ENCODE data around the gene TCERG1. TPM values are rescaled to one million over a fixed set of nuclear protein-coding genes. Genes with fewer than 3 reads are reported as not detected.

TCERG1 gene
- total RNA-seq, 4 donors from 2014 or later: 47.0 to 127 (median 58.4) TPM

DNA sequence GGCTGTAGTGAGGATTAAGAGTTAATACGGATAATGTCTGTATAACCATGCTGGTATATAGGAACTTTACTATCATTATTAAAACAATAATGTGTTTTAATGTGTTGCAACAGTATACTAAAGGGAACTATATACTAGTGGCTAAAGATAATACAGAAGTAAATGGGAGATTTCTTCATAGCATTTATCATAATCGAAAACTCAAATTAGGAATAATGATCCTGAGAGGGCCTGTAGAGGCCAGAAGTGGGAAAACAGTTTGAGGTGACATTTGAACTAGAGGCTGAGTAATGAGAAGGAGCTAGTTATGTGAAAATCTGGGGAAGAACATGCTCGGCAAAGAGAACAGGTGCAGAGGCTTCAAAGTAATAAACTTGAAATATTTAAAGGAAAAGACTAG lies 2.9 kb downstream of the TCERG1 start:
- DNase-seq (ENCODE audit: low spot score): no peak
- TF ChIP-seq, protein P1, sequence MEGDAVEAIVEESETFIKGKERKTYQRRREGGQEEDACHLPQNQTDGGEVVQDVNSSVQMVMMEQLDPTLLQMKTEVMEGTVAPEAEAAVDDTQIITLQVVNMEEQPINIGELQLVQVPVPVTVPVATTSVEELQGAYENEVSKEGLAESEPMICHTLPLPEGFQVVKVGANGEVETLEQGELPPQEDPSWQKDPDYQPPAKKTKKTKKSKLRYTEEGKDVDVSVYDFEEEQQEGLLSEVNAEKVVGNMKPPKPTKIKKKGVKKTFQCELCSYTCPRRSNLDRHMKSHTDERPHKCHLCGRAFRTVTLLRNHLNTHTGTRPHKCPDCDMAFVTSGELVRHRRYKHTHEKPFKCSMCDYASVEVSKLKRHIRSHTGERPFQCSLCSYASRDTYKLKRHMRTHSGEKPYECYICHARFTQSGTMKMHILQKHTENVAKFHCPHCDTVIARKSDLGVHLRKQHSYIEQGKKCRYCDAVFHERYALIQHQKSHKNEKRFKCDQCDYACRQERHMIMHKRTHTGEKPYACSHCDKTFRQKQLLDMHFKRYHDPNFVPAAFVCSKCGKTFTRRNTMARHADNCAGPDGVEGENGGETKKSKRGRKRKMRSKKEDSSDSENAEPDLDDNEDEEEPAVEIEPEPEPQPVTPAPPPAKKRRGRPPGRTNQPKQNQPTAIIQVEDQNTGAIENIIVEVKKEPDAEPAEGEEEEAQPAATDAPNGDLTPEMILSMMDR (IDR thresholded peaks at IDR 0.05): no peak
- no peak for ATAC-seq (ENCODE audit: low FRiP score)

DNA sequence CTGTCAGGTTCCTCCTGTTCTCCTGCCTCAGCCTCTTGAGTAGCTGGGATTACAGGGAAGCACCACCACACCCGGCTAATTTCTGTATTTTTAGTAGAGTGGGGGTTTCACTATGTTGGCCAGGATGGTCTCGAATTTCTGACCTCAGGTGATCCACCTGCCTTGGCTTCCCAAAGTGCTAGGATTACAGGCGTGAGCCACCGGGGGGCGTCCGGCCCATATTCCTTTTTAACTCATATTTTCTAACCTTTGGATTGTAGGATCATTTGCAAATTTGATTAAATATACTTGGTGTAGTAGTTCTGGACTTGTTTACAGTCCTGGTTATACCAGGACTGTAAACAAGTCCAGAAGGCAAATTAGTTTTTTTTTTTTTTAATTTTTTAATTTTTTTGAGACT lies 4.3 kb downstream of the TCERG1 start:
- ATAC-seq (ENCODE audit: low FRiP score) (no peak), DNase-seq (ENCODE audit: low spot score) (no peak)
- TF ChIP-seq, protein P1 (IDR thresholded peaks at IDR 0.05): no peak

DNA sequence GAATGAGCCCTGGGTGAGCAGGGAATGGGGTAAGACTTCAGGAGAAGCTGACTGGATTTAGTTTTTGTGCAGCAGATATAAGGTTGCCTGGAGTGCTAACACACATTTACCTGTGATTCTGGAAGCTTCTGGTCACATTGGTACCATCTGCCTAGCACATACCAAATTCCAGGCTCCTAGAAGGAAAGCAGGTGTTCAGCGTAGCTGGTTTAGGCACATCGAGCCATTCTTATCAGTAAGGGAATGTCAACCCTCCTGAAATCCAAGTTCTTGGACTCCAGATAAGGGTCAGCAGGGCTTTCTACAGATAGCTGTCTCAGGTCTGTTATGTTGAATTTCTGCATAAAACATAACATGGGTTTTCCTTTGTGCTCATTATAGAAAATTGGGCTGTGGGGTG lies 10.3 kb downstream of the TCERG1 start:
- ATAC-seq (ENCODE audit: low FRiP score) (no peak), DNase-seq (ENCODE audit: low spot score) (no peak)
- TF ChIP-seq, protein P1 (IDR thresholded peaks at IDR 0.05): no peak

DNA sequence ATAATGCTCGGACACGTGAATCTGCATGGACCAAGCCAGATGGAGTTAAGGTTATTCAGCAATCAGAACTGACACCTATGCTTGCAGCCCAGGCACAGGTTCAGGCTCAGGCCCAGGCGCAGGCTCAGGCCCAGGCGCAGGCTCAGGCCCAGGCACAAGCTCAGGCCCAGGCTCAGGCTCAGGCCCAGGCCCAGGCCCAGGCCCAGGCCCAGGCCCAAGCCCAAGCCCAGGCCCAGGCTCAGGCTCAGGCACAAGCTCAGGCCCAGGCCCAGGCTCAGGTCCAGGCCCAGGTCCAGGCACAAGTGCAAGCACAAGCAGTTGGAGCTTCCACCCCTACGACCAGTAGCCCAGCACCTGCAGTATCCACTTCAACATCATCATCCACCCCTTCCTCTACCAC lies 11.8 kb downstream of the TCERG1 start:
- ATAC-seq (ENCODE audit: low FRiP score): no peak
- no peak for DNase-seq (ENCODE audit: low spot score)
- TF ChIP-seq, protein P1 (IDR thresholded peaks at IDR 0.05): no peak

DNA sequence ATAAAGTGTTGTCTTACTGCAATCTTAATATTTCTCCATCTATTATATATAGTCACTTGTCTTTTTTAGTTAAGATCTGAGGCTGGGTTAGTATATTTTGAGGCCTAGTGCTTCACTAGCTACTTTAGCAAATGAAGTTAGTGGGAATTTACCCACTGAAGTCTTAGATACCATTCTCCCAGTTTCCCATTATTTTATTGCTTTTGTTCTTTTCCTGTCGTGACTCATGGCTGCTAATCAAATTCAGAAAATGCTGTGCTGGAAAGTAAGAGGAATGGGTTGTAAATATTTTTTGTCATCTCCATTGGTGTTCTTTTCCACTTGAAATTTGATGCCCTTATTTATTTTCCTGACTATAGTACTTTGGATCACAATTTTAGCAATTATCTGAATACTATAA lies 14.2 kb downstream of the TCERG1 start:
- TF ChIP-seq, protein P1 (IDR thresholded peaks at IDR 0.05): no peak
- DNase-seq (ENCODE audit: low spot score) (no peak), ATAC-seq (ENCODE audit: low FRiP score) (no peak)

DNA sequence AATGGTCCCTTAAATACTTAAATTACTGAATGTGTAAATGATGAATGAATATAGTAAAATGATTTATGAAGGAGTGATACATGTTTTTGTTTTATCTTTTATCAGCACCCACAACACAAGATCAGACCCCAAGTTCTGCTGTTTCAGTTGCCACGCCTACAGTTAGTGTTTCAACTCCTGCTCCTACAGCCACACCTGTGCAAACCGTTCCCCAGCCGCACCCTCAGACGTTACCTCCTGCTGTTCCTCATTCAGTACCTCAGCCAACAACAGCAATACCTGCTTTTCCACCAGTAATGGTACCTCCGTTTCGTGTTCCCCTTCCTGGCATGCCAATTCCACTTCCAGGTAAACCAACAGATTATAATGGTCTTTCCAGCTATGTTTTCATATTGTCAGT lies 16.3 kb downstream of the TCERG1 start:
- ATAC-seq (ENCODE audit: low FRiP score) (no peak), DNase-seq (ENCODE audit: low spot score) (no peak)
- TF ChIP-seq, protein P1 (IDR thresholded peaks at IDR 0.05): no peak

DNA sequence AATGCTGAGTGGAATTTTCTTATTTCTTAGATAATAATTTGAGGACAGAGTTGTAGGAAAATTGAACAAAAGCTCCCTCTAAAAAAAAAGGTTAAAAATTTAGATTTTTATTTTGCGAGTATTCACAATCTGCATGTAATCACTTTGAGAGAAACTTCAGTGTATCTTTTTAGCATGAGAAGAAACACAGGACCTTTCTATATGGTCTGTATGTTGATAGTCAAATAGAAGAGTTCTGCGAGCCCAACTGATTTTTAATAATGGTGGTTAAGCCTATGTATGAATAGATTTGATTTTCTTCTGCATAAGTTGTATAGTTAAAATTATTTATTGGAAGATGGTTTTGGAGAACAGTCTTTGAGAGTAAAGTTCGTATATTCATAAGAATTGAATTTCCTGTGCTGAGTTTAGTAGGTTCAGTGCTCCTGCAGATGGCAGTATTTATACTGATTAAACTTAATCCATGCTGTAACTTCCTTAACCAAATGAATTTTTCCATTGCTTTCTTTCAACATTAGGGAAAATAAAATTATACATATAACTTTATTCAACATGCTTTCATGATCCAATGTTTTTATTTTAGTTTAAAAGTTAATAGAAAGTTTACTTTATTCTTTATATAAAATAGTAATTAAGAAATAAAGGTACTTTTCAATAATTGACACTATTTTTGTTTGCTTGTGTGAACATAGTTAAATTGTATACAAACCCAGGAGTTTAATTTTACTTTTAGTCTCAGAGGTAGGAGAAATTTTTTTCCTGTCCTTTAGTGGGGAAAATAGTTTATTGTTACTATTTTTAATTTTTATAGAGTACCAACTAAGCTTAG lies 19.6 kb downstream of the TCERG1 start:
- DNase-seq (ENCODE audit: low spot score): no peak
- TF ChIP-seq, protein P1 (IDR thresholded peaks at IDR 0.05): no peak
- no peak for ATAC-seq (ENCODE audit: low FRiP score)
